Measurements from ENCODE around the gene SLC25A36. TPM values are rescaled to one million over a fixed set of nuclear protein-coding genes. Genes with fewer than 3 reads are reported as not detected.

Gene SLC25A36
- total RNA-seq, 1 donor from 2014 or later, result 203 TPM

DNA sequence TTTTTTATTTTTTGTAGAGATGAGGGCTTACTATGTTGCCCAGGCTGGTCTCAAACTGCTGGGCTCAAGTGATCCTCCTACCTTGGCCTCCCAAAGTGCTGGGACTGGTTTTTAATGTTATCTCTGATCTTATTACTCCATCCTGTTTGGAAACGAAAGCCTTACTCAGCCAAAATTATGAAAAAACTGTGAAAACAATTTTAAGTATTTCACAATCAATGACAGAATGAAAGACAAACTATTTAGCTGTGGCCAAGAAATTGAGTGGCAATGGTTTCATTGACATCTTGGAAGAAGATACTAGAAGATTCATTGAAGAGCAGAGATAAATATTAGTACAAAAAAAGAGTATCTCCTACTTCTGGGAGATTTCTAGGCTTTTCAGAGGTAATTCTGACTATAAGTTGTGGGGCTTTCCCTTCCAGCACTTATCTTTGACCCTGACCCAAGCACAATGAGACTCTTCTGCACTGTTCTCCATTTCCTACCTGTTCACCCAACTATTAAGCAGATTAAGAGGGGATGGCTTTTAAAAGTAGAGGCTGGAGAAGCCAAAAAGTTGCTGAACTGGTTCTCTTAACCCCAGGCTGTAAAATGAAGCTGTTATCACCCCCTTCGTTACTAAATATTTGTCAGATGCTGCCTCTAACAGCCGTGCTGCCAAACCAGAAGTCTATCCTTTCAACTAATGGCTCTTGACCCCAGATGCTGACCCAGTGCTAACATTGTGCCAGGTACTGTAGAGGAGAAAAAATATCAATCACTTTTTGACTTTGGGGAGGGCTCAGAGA is 14.2 kb upstream of the SLC25A36 start:
- H3K9ac ChIP-seq, result no peak overlapping the region
- no peak overlapping the region for H3K27ac ChIP-seq
- Mint-ChIP-seq H3K9me3 (no peaks in the 10 kb centered on the region), H3K4me1 (no peaks in the 10 kb centered on the region), H3K4me3 (no peak overlapping the region), H3K36me3 (no peaks in the 10 kb centered on the region), H3K27ac (no peak overlapping the region), H3K27me3 (ENCODE audit: insufficient read depth, low read depth) (no peaks in the 10 kb centered on the region)
- H3K79me2 ChIP-seq (ENCODE audit: low read depth), result no peaks in the 10 kb centered on the region
- peaks cover 4% of the 10 kb centered on the region for H3K4me1 ChIP-seq
- DNase-seq (ENCODE audit: low spot score), result no peak
- no peaks in the 10 kb centered on the region for H3F3A ChIP-seq (ENCODE audit: low read depth)
- H3K36me3 ChIP-seq, result no peaks in the 10 kb centered on the region
- H4K20me1 ChIP-seq (ENCODE audit: low read depth), result no peaks in the 10 kb centered on the region
- H3K4me2 ChIP-seq, result no peak overlapping the region
- no peak for TF ChIP-seq EZH2 (IDR thresholded peaks at IDR 0.05)
- TF ChIP-seq EZH2phosphoT487 (IDR thresholded peaks at IDR 0.05), result no peak
- TF ChIP-seq, protein P1, sequence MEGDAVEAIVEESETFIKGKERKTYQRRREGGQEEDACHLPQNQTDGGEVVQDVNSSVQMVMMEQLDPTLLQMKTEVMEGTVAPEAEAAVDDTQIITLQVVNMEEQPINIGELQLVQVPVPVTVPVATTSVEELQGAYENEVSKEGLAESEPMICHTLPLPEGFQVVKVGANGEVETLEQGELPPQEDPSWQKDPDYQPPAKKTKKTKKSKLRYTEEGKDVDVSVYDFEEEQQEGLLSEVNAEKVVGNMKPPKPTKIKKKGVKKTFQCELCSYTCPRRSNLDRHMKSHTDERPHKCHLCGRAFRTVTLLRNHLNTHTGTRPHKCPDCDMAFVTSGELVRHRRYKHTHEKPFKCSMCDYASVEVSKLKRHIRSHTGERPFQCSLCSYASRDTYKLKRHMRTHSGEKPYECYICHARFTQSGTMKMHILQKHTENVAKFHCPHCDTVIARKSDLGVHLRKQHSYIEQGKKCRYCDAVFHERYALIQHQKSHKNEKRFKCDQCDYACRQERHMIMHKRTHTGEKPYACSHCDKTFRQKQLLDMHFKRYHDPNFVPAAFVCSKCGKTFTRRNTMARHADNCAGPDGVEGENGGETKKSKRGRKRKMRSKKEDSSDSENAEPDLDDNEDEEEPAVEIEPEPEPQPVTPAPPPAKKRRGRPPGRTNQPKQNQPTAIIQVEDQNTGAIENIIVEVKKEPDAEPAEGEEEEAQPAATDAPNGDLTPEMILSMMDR (IDR thresholded peaks at IDR 0.05), result no peak
- H3K9me3 ChIP-seq (ENCODE audit: low read depth), result no peaks in the 10 kb centered on the region
- no peak overlapping the region for H3K4me3 ChIP-seq
- H3K27me3 ChIP-seq, result no peaks in the 10 kb centered on the region
- no peak overlapping the region for H2AFZ ChIP-seq (replicated peaks)

DNA sequence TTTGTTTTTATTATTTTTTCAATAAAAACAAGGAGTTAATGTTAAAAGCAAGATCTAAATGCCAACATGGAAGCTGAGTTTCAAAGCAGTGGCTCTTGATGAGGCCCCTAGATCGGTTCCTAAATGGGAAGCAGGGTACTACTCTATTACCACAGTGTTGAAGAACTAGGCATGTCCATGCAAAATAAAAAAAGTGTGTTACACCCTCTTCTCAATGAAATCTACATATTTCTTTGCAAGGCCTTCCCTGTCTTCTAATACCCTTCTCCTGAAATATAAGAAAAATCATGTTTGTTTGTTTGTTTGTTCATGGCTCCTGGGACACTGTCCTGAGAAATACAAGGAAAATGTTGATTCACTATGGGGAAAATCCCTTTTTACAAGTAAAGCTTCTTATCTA is 12.2 kb upstream of the SLC25A36 start:
- Histone ChIP-seq H3F3A (ENCODE audit: low read depth) (no peaks in the 10 kb centered on the region), H3K4me3 (no peak overlapping the region), H3K9me3 (ENCODE audit: low read depth) (no peaks in the 10 kb centered on the region), H4K20me1 (ENCODE audit: low read depth) (no peaks in the 10 kb centered on the region), H3K79me2 (ENCODE audit: low read depth) (no peaks in the 10 kb centered on the region), H3K27me3 (no peaks in the 10 kb centered on the region), H3K9ac (no peak overlapping the region), H3K27ac (no peak overlapping the region), H2AFZ (replicated peaks) (no peak overlapping the region), H3K4me2 (no peak overlapping the region), H3K4me1 (peaks cover 4% of the 10 kb centered on the region), H3K36me3 (no peaks in the 10 kb centered on the region)
- no peak for DNase-seq (ENCODE audit: low spot score)
- TF ChIP-seq, protein P1 (IDR thresholded peaks at IDR 0.05), result no peak
- TF ChIP-seq EZH2 (IDR thresholded peaks at IDR 0.05), result no peak
- no peak for TF ChIP-seq EZH2phosphoT487 (IDR thresholded peaks at IDR 0.05)
- no peak overlapping the region for H3K4me3 Mint-ChIP-seq
- H3K27me3 Mint-ChIP-seq (ENCODE audit: insufficient read depth, low read depth), result no peaks in the 10 kb centered on the region
- no peaks in the 10 kb centered on the region for H3K9me3 Mint-ChIP-seq
- no peaks in the 10 kb centered on the region for H3K36me3 Mint-ChIP-seq
- no peak overlapping the region for H3K27ac Mint-ChIP-seq
- H3K4me1 Mint-ChIP-seq, result no peaks in the 10 kb centered on the region

DNA sequence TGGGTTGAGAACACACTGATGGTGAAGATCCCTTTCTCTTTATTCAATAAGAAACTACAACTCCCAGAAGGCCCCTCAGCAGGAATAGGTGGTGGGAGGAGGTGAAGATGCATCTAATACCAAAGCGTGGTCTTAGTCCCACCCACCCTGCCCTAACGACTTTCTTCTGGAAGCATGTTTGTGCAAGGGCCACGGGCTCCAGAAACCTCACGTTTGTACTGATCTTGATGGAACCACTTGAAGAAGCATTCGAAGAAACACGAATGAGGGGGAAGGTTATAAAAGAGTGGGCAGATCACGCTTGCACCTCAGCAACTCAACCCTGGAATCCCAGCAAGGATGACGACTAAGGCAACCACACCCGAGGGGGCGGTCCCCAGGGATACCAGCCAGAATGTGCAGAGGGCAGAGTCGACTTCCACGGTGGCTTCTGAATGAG is 10.6 kb upstream of the SLC25A36 start:
- peaks cover 4% of the 10 kb centered on the region for H3K4me1 ChIP-seq
- H3K27me3 Mint-ChIP-seq (ENCODE audit: insufficient read depth, low read depth), result no peaks in the 10 kb centered on the region
- peak overlapping the region; percentile 45 for H3K4me3 ChIP-seq

More for the DNA sequence above, 10.6 kb upstream of the SLC25A36 start:
- DNase-seq (ENCODE audit: low spot score), result peak; percentile 65
- H3K4me1 Mint-ChIP-seq, result no peaks in the 10 kb centered on the region
- no peaks in the 10 kb centered on the region for H3K36me3 ChIP-seq
- H4K20me1 ChIP-seq (ENCODE audit: low read depth), result no peaks in the 10 kb centered on the region
- H3K9ac ChIP-seq, result no peak overlapping the region
- H3F3A ChIP-seq (ENCODE audit: low read depth), result no peaks in the 10 kb centered on the region
- no peak overlapping the region for H3K27ac ChIP-seq
- H3K27ac Mint-ChIP-seq, result no peak overlapping the region
- peak overlapping the region; percentile 78 for H2AFZ ChIP-seq (replicated peaks)
- H3K4me3 Mint-ChIP-seq, result peak overlapping the region; percentile 28
- peaks cover 6% of the 10 kb centered on the region for H3K9me3 Mint-ChIP-seq
- H3K9me3 ChIP-seq (ENCODE audit: low read depth), result no peaks in the 10 kb centered on the region
- peak overlapping the region; percentile 73 for H3K4me2 ChIP-seq
- no peaks in the 10 kb centered on the region for H3K36me3 Mint-ChIP-seq
- TF ChIP-seq EZH2phosphoT487 (IDR thresholded peaks at IDR 0.05) (no peak), EZH2 (IDR thresholded peaks at IDR 0.05) (no peak)
- TF ChIP-seq, protein P1 (IDR thresholded peaks at IDR 0.05), result no peak
- H3K79me2 ChIP-seq (ENCODE audit: low read depth), result no peaks in the 10 kb centered on the region
- H3K27me3 ChIP-seq, result no peaks in the 10 kb centered on the region
